A204.1 (cell line): ENCODE results near the gene GABPB2.

Source experiments
- FAIRE-seq: peaks from 2 replicates; lab custom pipeline; 2012; peaks lifted over from hg19 to GRCh38; lab: Jason Lieb, UNC

GABPB2 gene

GRCh38 chr1:151070474-151071276 lies at the start of gene GABPB2:
GABPB2 (plus strand) TSS chr1:151070761; CDS start chr1:151088190, 17,429 bp downstream.
- no peak for FAIRE-seq

DNA sequence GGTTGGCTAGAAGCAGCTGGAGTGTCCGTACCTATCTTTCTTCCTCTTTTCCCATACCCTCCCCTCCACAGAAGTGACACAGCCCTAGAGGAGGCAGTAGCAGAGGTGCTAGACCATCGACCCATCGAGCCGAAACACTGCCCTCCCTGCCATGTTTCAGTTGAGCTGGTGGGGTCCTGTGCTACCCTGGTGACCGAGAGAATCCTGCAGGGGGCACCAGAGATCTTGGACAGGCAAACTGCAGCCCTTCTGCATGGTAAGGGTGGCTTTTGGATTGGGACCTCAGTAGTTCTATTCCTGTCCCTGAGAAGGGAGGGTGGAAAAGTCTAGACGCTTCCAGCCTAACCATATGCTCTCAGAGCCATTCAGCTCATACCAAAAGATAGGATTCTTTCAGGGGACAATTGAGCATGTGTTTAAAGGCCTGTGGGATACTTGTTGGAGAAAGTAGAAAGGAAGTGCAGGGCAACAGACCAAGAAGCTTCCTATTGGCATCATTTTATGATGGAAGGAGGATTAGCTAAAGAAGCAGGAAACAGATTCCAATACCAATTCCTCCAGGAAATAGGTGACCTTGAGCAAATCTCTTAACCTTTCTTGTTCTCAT lies 45.9 kb upstream of the GABPB2 start:
- FAIRE-seq: no peak

DNA sequence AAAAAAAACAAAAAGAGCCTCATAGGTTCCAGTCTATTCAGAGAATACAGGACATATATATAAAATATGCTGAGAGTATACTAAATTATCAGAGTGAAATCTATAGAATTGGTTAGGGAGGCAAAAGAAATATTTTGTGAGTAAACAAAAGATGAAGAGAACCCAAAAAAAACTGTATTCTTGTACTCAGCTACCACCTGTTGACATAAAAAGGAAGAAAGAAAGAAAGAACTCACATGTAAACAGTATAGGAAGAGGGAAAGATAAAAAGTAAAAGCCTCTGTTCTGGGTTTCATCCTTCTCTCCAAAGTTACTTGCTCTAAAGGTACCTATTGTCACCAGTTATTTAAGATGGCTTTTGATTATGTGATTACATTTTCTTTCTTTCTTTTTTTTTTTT lies 44.1 kb upstream of the GABPB2 start:
- FAIRE-seq: no peak

- no peak for FAIRE-seq
Observed at GRCh38 chr1:151032164-151032563, 38.4 kb upstream of the GABPB2 start.

DNA sequence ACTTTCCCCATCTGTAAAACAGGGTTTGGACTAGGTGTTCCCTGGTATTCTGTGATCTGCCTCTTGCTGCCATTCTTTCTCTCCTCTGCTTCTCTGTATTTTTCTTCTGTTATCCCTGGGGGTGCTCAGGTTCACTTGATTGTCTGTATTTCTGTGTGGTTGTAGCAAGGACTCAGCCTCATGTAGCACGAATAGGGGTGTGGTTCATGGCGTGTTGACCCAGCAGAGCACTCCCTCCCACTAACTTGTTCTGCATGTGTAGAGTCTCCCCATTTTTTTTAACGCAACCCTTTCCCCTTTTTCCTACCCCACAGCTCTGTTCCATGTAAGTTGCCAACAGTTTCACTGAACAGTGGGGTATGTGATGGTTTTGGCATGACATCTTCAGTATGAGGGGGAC lies 35.4 kb upstream of the GABPB2 start:
- FAIRE-seq: no peak

DNA sequence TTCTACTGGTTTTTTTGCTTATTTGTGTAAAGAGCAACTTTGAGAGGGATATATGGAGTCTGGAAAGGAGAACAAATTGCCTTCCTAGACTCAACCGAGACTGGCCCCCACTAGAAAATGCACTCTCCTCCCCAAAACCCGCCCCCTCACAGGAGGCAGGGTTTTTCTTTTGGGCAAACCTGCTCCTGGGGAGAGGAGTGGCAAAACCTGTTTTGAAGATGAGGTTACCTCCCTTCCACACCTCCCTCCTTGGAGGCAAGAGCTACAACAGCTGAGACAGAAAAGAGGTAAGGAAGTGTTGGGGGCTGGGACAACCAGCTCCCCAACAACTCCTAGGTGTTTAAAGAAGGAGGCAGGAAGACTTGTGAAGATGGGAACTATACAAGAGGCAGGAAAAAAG lies 34.2 kb upstream of the GABPB2 start, which contains the start of gene BNIPL:
Gene BNIPL (plus strand): TSS at position 231 of the 400 bp plus-strand sequence. CDS start 140 bp downstream, at position 371.
- no peak for FAIRE-seq

- no peak for FAIRE-seq
Observed at GRCh38 chr1:151037032-151037431, 33.5 kb upstream of the GABPB2 start.

- no peak for FAIRE-seq
Observed at GRCh38 chr1:151039521-151039920, 31.0 kb upstream of the GABPB2 start.

GRCh38 chr1:151043163-151043562 lies 27.4 kb upstream of the GABPB2 start:
- no peak for FAIRE-seq

- FAIRE-seq: no peak
Observed at GRCh38 chr1:151047591-151047924, 23.0 kb upstream of the GABPB2 start, which contains the start of gene C1orf56. C1orf56 (plus strand) TSS chr1:151047751; CDS start chr1:151047848, 97 bp downstream.

- FAIRE-seq: no peak
Observed at GRCh38 chr1:151047925-151048644, 22.5 kb upstream of the GABPB2 start.

- no peak for FAIRE-seq
Observed at GRCh38 chr1:151048645-151049032, 21.9 kb upstream of the GABPB2 start.

GRCh38 chr1:151049458-151049857 lies 21.1 kb upstream of the GABPB2 start:
- no peak for FAIRE-seq

DNA sequence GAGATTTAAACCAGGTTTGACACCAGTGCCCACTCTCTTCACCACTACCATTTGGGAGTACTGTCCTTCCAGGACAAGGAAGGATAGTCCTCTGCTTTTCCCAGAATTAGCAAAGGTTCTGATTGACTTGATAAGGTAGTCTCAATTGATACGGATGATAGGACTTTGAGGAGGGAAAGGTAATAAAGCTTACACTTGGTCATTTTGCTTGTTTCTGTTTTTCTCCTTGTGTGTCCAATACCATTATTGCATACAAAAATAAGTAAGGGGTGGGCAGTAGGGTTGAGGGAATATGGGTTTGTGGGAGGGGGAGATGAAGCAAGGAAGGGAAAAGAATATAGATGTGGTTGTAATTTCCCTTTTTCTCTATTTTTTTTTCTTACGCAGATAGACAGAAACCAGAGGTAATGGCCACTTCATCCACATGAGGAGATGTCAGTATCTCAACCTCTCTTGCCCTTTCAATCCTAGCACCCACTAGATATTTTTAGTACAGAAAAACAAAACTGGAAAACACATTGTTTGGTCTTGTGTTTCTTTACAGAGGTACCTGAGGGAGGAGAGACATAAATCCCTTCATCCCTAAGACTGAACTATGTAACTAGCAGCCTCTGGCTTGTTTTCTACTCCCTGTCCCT lies 20.4 kb upstream of the GABPB2 start:
- FAIRE-seq: no peak

GRCh38 chr1:151051356-151052009 lies 19.1 kb upstream of the GABPB2 start:
- FAIRE-seq: no peak

DNA sequence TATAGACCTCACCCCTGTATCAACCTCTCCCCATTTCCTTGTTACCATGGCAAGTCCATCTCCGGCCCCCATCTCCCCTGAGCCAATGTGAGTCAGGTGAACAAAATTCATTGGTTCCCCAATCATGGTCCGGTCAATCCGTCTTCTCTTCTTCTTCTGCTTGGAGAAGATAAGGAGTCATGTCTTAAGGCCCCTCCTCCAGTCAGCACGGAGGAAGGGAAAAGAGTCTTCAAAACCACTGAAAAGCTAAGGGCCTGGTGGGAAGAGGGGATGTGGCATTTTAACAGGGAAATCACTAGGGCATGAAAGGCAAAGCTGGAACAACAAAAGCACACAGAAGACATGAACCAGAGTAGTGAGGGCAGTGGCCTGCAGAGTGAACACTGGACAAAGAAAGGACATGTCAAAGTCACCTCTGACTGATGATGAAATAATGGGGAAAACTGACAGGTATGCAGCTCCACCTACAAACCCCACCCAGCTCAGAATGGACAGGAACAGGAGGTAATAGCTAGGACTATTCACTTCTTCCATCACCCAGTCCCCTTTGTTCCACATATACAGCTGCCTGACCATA lies 15.5 kb upstream of the GABPB2 start:
- FAIRE-seq: no peak

DNA sequence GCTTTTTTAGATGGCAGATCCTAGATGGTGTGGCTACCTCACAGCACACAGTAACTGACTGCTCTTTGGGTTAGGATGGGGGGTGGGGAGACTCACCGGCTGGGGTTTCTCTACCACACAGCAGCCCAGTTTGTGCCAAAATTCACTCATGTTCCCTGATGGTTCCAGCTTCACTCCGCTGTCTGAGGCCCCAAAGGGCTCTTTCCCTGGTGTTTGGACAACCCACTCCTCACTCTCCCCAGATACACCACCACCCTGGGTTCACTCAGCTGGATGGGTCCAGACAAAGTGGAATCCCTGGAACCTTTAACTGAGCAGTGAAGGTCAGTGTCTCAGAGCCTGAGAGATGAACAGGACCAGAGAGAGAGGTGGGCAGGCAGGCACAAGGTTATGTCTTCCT lies 15.0 kb upstream of the GABPB2 start:
- FAIRE-seq: no peak

DNA sequence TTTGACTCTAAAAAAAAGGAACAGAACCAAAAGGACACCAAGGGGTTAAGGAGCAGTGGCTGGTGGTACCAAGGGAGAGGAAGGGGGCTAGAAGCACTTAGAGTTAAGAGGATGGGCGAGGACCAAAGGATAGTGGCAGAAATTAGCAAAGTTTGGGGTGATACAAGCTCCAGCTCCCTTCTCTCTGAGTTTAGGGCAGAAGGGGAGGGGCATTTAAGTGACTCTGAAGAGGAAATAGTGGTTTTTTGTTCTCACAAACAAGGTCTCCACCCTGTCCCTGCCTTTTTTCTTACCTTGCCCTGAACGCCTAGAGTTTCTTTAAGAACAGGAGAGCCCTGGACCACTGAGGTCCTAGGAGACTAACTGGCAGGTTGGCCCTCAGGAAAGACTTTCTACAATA lies 14.4 kb upstream of the GABPB2 start:
- no peak for FAIRE-seq

GRCh38 chr1:151058692-151059091 lies 11.9 kb upstream of the GABPB2 start:
- no peak for FAIRE-seq

DNA sequence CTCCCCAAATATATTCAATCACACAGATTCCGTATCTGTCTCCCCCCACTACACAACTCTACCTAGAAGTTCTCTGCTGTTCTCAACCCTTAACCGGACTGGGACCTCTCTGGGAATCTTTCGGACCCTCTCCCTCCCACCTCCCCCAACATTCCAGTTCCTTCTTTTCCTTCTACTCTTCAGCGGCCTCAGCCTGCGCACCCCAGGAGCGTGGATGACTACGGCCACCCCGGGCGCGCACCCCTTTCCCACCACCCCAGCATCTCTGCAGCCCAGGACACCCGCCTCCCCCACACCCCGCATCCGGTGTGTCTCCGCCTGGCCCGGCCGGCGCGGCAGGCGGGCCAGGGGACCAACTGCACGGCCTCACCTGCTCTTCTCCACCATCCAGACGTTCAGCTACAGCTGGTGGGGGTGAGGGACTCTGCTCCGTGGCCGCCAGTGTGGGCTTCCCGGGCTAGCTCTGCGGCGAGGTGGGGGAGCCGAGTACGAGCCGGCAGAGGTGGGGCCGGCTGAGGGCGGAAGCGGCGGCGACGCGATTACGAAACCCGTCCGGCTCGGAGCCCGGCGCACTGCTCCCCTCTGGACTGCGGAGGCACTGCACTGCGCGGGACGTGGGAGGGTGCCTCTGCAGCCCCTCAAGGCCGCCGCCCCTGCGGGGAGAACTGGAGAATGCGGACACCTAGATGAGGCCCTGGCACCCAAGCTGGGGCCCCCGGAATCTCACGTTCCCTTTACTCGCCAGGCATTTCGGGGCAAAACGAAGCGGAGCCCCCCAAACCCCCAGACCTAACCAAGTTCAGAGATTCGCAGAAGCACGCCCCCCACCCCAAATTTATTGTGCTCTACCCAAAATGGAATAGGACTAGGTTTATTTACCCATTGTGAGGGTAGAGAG lies 11.2 kb upstream of the GABPB2 start, which contains the start of gene CDC42SE1:
Gene CDC42SE1 (minus strand): TSS at position 514 of the 898 bp plus-strand sequence. CDS start 3,892 bp downstream, outside the sequence.
- FAIRE-seq: no peak
